Mesenchymal stem cell (in vitro differentiated cells and primary cell): Measurements from ENCODE around the gene KIF9.
"Not testable (repeated sequence)": the region's sequence is repeated elsewhere in the genome, so short reads cannot be mapped to it uniquely, and the experiment has no call there.

Experiments used
- DNase-seq: peaks from one replicate; pipeline ENCODE4 v3.0.0-alpha.2; 2013
- H2AFZ ChIP-seq: one replicate; pipeline ENCODE4 v1.6.1; 2013; ENCODE audit warnings: low read depth, mild to moderate bottlenecking, control low read depth, inconsistent platforms, low read length, moderate library complexity
- H2AK5ac ChIP-seq: 2 replicates; pipeline ENCODE4 v1.6.1; 2013; ENCODE audit warnings: low read length, moderate library complexity, mild to moderate bottlenecking, inconsistent platforms; ENCODE audit not compliant: severe bottlenecking
- H2BK120ac ChIP-seq: one replicate; pipeline ENCODE4 v1.6.1; 2013; ENCODE audit warnings: low read depth, mild to moderate bottlenecking, inconsistent platforms, low read length, moderate library complexity
- H2BK12ac ChIP-seq, 2 experiments: one replicate each; pipeline ENCODE4 v1.6.1; 2013; ENCODE audit warnings: inconsistent platforms in 2 of 2, low read length in 2 of 2, mild to moderate bottlenecking in 2 of 2, moderate library complexity in 2 of 2, control low read depth in 1 of 2
- H2BK15ac ChIP-seq: one replicate; pipeline ENCODE4 v1.6.1; 2013; ENCODE audit warnings: mild to moderate bottlenecking, low read depth, inconsistent platforms; ENCODE audit not compliant: poor library complexity, severe bottlenecking
- H2BK5ac ChIP-seq: 2 replicates; pipeline ENCODE4 v1.6.1; 2013; ENCODE audit warnings: low read depth, mild to moderate bottlenecking, low read length, control low read depth, inconsistent platforms; ENCODE audit not compliant: poor library complexity, severe bottlenecking
- H3K14ac ChIP-seq, 2 experiments: one replicate each; pipeline ENCODE4 v1.6.1; 2013; ENCODE audit warnings: inconsistent platforms in 2 of 2, low read length in 2 of 2, control low read depth in 1 of 2, mild to moderate bottlenecking in 1 of 2, moderate library complexity in 1 of 2
- H3K18ac ChIP-seq, 2 experiments: one replicate each; pipeline ENCODE4 v1.6.1; 2013; ENCODE audit warnings: inconsistent platforms in 2 of 2, low read length in 2 of 2, control low read depth in 1 of 2, low read depth in 1 of 2, mild to moderate bottlenecking in 1 of 2
- H3K23ac ChIP-seq, 2 experiments: one replicate each; pipeline ENCODE4 v1.6.1; 2013; ENCODE audit warnings: inconsistent platforms in 2 of 2, low read length in 2 of 2, mild to moderate bottlenecking in 2 of 2, moderate library complexity in 2 of 2, control low read depth in 1 of 2
- H3K27ac ChIP-seq: 2 replicates; pipeline ENCODE4 v1.5.1; 2013; ENCODE audit warnings: mild to moderate bottlenecking, moderate library complexity, low read length, control low read depth, inconsistent platforms; ENCODE audit not compliant: poor library complexity, severe bottlenecking
- H3K27me3 ChIP-seq, 2 experiments: 2 replicates each; pipeline versions ENCODE4 v1.6.1 to v1.7.0; 2013; ENCODE audit warnings: low read length in 2 of 2, mild to moderate bottlenecking in 2 of 2, moderate library complexity in 2 of 2, control low read depth in 1 of 2, inconsistent platforms in 1 of 2; ENCODE audit not compliant: control insufficient read depth in 1 of 2, insufficient read depth in 1 of 2
- H3K36me3 ChIP-seq, 2 experiments: 2 replicates each; pipeline versions ENCODE4 v1.6.1 to v1.7.0; 2013; ENCODE audit warnings: low read length in 2 of 2, control low read depth in 1 of 2, inconsistent platforms in 1 of 2, low read depth in 1 of 2, mild to moderate bottlenecking in 1 of 2; ENCODE audit not compliant: insufficient read depth in 2 of 2, control insufficient read depth in 1 of 2
- H3K4ac ChIP-seq, 2 experiments: one replicate each; pipeline ENCODE4 v1.6.1; 2013; ENCODE audit warnings: inconsistent platforms in 2 of 2, low read length in 2 of 2, mild to moderate bottlenecking in 2 of 2, moderate library complexity in 2 of 2, control low read depth in 1 of 2, low read depth in 1 of 2
- H3K4me1 ChIP-seq: 2 replicates; pipeline ENCODE4 v1.6.1; 2013; ENCODE audit warnings: low read depth, low read length, control low read depth; ENCODE audit not compliant: control insufficient read depth, insufficient read depth
- H3K4me2 ChIP-seq: 2 replicates; pipeline ENCODE4 v1.6.1; 2013; ENCODE audit warnings: low read length, mild to moderate bottlenecking, inconsistent platforms; ENCODE audit not compliant: poor library complexity, severe bottlenecking
- H3K4me3 ChIP-seq, 2 experiments: 2 replicates each; pipeline versions ENCODE4 v1.5.1 to v1.7.0; 2013; ENCODE audit warnings: low read length in 2 of 2, mild to moderate bottlenecking in 2 of 2, control low read depth in 1 of 2, low read depth in 1 of 2; ENCODE audit not compliant: insufficient read depth in 1 of 2
- H3K79me1 ChIP-seq: replicated peaks from 2 replicates; pipeline ENCODE4 v1.6.1; 2013; ENCODE audit warnings: mild to moderate bottlenecking, control low read depth, low read length, inconsistent platforms; ENCODE audit not compliant: poor library complexity, severe bottlenecking
- H3K9ac ChIP-seq: 2 replicates; pipeline ENCODE4 v1.7.0; 2013; ENCODE audit warnings: mild to moderate bottlenecking, low read length, moderate library complexity
- H3K9me3 ChIP-seq: 2 replicates; pipeline ENCODE4 v1.7.0; 2013; ENCODE audit warnings: mild to moderate bottlenecking, low read length; ENCODE audit not compliant: control insufficient read depth
- H4K8ac ChIP-seq: one replicate; pipeline ENCODE4 v1.6.1; 2013; ENCODE audit warnings: inconsistent platforms, mild to moderate bottlenecking, low read length, moderate library complexity
- H4K91ac ChIP-seq: one replicate; pipeline ENCODE4 v1.6.1; 2013; ENCODE audit warnings: mild to moderate bottlenecking, low read length, inconsistent platforms
- WGBS: methylation state at CpG from one replicate; pipeline ENCODE4 v1.1.7; 2013; ENCODE audit warnings: mixed read lengths; 5-methylcytosine and 5-hydroxymethylcytosine counted together

The KIF9 gene

DNA sequence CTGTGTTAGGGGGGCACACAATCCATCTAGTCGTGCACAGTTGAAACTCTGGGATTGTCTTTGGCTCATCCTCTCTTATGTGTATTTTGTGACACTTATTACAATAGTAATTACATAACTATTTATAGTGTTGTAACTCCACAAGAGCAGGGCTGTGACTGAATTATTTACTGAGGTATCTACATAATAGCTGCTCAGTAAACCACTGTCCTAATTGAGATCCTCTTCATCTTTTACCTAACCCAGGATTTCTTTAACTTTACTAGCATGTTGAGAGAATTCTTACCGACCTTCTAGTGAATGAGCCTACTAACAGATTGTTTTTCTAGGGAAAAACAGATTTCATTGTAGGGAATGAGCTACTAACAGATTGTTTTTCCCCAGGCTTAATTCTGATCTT is 11.2 kb upstream of the KIF9 start:
- DNase-seq = no peak
- Histone ChIP-seq H3K4me2 (no peak overlapping the region), H3K9me3 (no peaks in the 10 kb centered on the region), H2AK5ac (no peak overlapping the region), H3K4me1 (no peaks in the 10 kb centered on the region), H3K9ac (no peak overlapping the region), H3K14ac (no peak overlapping the region), H2BK5ac (no peak overlapping the region), H3K27me3 (no peaks in the 10 kb centered on the region), H3K79me1 (peaks cover 42% of the 10 kb centered on the region), H2BK12ac (no peak overlapping the region), H3K18ac (no peak overlapping the region), H4K8ac (no peak overlapping the region), H2AFZ (no peak overlapping the region), H3K4ac (no peak overlapping the region), H3K36me3 (peaks cover 0 to 28% of the 10 kb centered on the region in 2 experiments), H4K91ac (no peak overlapping the region), H2BK120ac (no peak overlapping the region), H3K23ac (no peak overlapping the region), H2BK15ac (no peak overlapping the region), H3K27ac (no peak overlapping the region), H3K4me3 (no peak overlapping the region)
- WGBS = 50% methylated on average over 1 of the region's 2 CpGs

GRCh38 chr3:47291754-47292420 is 9.3 kb upstream of the KIF9 start:
- 97% methylated on average over 8 of the region's 9 CpGs for WGBS
- H3K18ac ChIP-seq, H4K91ac ChIP-seq, DNase-seq, H3K27me3 ChIP-seq, H3K4me2 ChIP-seq, H3K14ac ChIP-seq, H2BK12ac ChIP-seq, H2BK5ac ChIP-seq, H3K4me1 ChIP-seq, H3K9ac ChIP-seq, H3K27ac ChIP-seq, H3K4me3 ChIP-seq, H2AK5ac ChIP-seq, H4K8ac ChIP-seq, H3K23ac ChIP-seq, H2AFZ ChIP-seq, H3K4ac ChIP-seq, H2BK15ac ChIP-seq, H2BK120ac ChIP-seq, H3K9me3 ChIP-seq: not testable (repeated sequence)
- Histone ChIP-seq H3K79me1 (peaks cover 38% of the 10 kb centered on the region), H3K36me3 (peaks cover 5 to 40% of the 10 kb centered on the region in 2 experiments)

DNA sequence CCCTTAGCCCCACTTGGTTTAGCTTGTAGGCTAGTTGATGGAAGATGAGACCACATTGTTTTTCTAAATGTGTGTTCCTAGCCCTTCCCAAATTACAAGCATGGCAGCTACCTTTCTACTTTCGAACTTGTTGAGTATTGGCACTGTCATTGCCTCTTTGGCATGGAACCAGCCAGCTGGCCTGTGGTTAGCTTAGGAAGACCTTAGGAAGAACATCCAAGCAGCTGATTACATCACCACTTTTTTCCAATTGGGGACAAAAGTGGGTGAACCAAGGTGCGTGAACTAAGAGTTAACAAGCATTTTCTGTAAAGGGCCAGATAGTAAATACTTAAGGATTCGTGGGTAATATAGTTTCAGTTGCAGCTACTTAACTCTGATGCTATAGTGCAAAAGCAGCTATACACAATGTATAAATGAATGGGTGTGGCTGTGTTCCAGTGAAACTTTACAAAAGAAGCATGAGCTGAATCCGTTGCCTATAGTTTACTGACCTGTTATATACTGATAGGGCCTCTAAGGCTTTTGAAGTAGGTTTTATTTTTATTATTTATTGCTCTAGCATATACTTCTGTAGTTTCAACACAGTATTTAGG is 8.7 kb upstream of the KIF9 start:
- Histone ChIP-seq H2BK15ac (no peak overlapping the region), H3K18ac (no peak overlapping the region), H3K14ac (no peak overlapping the region), H2AK5ac (no peak overlapping the region), H3K4me3 (no peak overlapping the region), H3K27me3 (no peaks in the 10 kb centered on the region), H3K36me3 (peaks cover 5 to 44% of the 10 kb centered on the region in 2 experiments), H3K9ac (no peak overlapping the region), H2BK5ac (no peak overlapping the region), H3K4ac (no peak overlapping the region), H2BK120ac (no peak overlapping the region), H4K91ac (no peak overlapping the region), H4K8ac (no peak overlapping the region), H3K9me3 (no peaks in the 10 kb centered on the region), H3K79me1 (peaks cover 40% of the 10 kb centered on the region), H2AFZ (no peak overlapping the region), H3K23ac (no peak overlapping the region), H3K27ac (no peak overlapping the region), H3K4me1 (no peaks in the 10 kb centered on the region), H2BK12ac (no peak overlapping the region), H3K4me2 (no peak overlapping the region)
- WGBS = 95% methylated on average over 4 of the region's 4 CpGs
- no peak for DNase-seq

- Histone ChIP-seq H3K18ac (no peak overlapping the region), H3K79me1 (peaks cover 35% of the 10 kb centered on the region), H3K4ac (no peak overlapping the region), H3K9me3 (no peaks in the 10 kb centered on the region), H2BK5ac (no peak overlapping the region), H2AFZ (no peak overlapping the region), H3K4me1 (peaks cover 2% of the 10 kb centered on the region), H3K9ac (no peak overlapping the region), H3K14ac (no peak overlapping the region), H3K27ac (no peak overlapping the region), H2AK5ac (no peak overlapping the region), H3K4me3 (no peak overlapping the region), H4K8ac (no peak overlapping the region), H2BK12ac (no peak overlapping the region), H2BK120ac (no peak overlapping the region), H4K91ac (no peak overlapping the region), H2BK15ac (no peak overlapping the region), H3K27me3 (no peaks in the 10 kb centered on the region), H3K4me2 (no peak overlapping the region), H3K36me3 (peaks cover 5 to 39% of the 10 kb centered on the region in 2 experiments), H3K23ac (no peak overlapping the region)
- DNase-seq = no peak
- WGBS = 90% methylated on average over 6 of the region's 6 CpGs
Observed at GRCh38 chr3:47288966-47289910, 6.6 kb upstream of the KIF9 start.
